GM06990 (cell line): ENCODE results near the gene CTNNA2.

ENCODE experiments used
- DNase-seq: peaks from one replicate; pipeline ENCODE4 v3.0.0-alpha.2; 2011; ENCODE audit not compliant: insufficient read length; ENCODE audit errors: extremely low read depth
- H3K27me3 ChIP-seq: replicated peaks from 2 replicates; pipeline ENCODE4 v1.6.0; 2011; ENCODE audit warnings: low read length; ENCODE audit not compliant: control insufficient read depth, insufficient read depth
- H3K36me3 ChIP-seq: 2 replicates; pipeline ENCODE4 v1.5.1; 2011; ENCODE audit warnings: low read length; ENCODE audit not compliant: control insufficient read depth, insufficient read depth
- H3K4me3 ChIP-seq: replicated peaks from 2 replicates; pipeline ENCODE4 v1.5.1; 2011; ENCODE audit warnings: low read depth, mild to moderate bottlenecking, control low read depth, low read length
- TF ChIP-seq, protein P1 (sequence below): IDR thresholded peaks from 2 replicates; pipeline ENCODE4 v1.5.1; 2011; ENCODE audit warnings: low read length, control low read depth, mild to moderate bottlenecking, inconsistent platforms; ENCODE audit not compliant: insufficient read depth, poor library complexity, severe bottlenecking

The CTNNA2 gene

DNA sequence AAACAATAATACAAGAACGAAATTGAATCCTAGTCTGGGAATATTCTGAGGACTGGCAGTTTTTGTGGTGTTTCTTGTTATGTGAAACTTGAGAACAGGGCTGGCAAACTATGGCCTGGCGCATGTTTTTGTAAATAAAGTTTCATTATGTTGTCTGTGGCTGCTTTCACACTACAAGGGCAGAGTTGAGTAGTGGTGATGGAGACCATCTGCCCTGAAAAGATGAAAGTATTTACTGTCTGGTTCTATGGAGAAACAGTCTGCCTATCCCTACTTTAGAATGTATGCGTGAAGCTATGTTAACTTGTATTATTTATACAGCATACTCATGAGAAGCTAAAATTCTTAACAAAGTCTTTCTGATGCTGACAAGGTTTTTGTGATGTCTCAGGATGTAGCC is 439.8 kb downstream of the CTNNA2 start:
- DNase-seq, result no peak
- no peaks in the 10 kb centered on the region for H3K27me3 ChIP-seq
- no peak overlapping the region for H3K4me3 ChIP-seq
- no peaks in the 10 kb centered on the region for H3K36me3 ChIP-seq
- TF ChIP-seq, protein P1, sequence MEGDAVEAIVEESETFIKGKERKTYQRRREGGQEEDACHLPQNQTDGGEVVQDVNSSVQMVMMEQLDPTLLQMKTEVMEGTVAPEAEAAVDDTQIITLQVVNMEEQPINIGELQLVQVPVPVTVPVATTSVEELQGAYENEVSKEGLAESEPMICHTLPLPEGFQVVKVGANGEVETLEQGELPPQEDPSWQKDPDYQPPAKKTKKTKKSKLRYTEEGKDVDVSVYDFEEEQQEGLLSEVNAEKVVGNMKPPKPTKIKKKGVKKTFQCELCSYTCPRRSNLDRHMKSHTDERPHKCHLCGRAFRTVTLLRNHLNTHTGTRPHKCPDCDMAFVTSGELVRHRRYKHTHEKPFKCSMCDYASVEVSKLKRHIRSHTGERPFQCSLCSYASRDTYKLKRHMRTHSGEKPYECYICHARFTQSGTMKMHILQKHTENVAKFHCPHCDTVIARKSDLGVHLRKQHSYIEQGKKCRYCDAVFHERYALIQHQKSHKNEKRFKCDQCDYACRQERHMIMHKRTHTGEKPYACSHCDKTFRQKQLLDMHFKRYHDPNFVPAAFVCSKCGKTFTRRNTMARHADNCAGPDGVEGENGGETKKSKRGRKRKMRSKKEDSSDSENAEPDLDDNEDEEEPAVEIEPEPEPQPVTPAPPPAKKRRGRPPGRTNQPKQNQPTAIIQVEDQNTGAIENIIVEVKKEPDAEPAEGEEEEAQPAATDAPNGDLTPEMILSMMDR, result no peak

DNA sequence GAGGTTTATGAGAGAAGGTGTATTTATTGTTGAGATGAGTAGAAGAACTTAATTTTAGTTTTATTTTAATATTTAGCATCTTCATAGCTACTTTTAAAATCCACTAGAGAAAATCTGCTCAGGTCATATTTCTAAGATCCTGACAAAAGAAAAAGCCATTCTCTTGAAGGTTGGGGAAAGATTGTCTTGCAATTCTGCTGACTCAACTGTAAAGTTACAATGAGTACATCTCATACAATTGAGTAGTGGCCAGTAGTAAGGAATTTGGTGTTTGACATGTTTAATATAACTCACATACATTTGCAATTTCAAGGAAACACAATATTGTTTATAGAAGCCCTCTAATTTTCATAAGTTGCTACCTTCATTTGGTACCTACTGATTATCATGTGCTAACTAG is 447.2 kb downstream of the CTNNA2 start:
- Histone ChIP-seq H3K4me3 (no peak overlapping the region), H3K36me3 (no peaks in the 10 kb centered on the region), H3K27me3 (no peaks in the 10 kb centered on the region)
- no peak for DNase-seq
- TF ChIP-seq, protein P1, result no peak

DNA sequence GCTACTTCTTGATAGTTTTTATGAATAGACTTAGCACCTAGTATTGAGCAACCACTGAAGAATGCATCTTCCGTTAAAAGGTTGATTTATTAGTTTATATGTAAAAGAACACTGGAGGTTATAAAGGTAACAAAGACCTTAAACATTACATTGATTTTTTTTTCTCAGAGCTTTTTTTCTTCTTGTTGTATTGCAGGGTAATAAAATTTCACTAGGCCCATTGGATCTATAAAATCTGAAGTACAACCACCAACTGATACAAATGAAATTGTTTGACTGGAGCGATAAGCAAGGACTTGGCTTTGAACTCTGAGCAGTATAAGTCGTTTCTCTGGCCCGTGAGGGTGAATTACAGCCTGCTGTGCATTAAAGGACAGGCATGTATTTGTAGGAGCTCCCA is 447.7 kb downstream of the CTNNA2 start:
- TF ChIP-seq, protein P1, result no peak
- Histone ChIP-seq H3K27me3 (no peaks in the 10 kb centered on the region), H3K4me3 (no peak overlapping the region), H3K36me3 (no peaks in the 10 kb centered on the region)
- no peak for DNase-seq

DNA sequence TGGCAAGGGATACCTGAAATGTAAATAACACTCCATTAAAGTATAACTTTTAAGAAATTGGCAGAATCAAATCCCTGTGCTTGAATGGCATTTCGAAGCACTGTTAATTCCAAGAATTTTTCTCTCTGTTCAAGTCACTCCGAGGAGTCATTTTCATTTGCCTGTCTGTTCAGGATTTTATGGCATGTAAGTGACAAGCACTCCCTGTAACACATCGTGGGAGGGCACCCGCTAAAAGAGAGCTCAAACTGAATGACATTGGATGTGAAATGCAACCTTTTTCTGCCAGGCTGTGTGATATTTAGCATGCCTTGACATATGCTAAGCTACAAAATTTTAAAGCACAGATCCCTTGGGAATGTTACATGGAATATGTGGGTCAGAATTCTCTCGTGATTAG is 452.1 kb downstream of the CTNNA2 start:
- Histone ChIP-seq H3K36me3 (no peaks in the 10 kb centered on the region), H3K27me3 (no peaks in the 10 kb centered on the region), H3K4me3 (no peak overlapping the region)
- TF ChIP-seq, protein P1, result no peak
- no peak for DNase-seq

DNA sequence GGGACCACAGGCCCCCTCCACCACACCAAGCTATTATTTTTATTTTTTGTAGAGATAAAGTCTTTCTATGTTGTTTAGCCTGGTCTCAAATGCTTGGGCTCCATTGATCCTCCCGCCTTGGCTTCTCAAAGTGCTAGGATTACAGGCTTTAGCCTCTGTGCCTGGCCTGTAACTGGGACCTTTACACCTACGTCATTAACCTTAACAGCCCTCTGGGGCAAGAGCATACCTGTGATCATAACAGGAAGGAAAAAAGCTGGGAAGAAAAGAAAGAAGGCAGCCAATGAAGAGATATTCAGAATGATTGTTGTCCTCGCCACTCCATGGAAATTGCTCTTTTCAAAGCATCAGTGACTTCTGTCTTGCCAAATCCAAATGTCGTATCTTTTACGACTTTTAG is 453.5 kb downstream of the CTNNA2 start:
- DNase-seq, result no peak
- H3K27me3 ChIP-seq, result no peaks in the 10 kb centered on the region
- H3K36me3 ChIP-seq, result no peaks in the 10 kb centered on the region
- H3K4me3 ChIP-seq, result no peak overlapping the region
- TF ChIP-seq, protein P1, result no peak

DNA sequence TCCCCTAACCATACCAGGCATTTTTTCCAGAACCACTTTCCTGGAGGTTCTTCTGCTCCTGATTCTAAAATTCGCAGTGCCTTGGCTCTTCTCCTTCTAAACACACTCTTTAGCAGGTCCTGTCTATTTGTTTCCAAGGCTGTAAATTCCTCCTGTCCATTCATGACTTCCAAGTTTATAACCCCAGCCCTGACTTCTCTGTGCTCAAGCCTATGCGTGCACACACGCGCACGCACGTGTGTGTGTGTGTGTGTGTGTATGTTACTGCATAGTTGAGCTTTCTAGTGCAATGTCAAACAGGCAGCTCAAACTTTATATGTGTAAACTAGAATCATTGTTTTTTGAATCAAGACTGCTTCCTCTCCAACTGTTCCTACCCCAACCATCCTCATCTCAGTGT is 454.0 kb downstream of the CTNNA2 start:
- DNase-seq, result no peak
- no peak overlapping the region for H3K4me3 ChIP-seq
- TF ChIP-seq, protein P1, result no peak
- H3K27me3 ChIP-seq, result no peaks in the 10 kb centered on the region
- no peaks in the 10 kb centered on the region for H3K36me3 ChIP-seq
